NCI-H2171 treated with DMSO at 0.1 percent for 48 hours (cell line): ENCODE data around the gene CBX4.

Experiments used
- DNase-seq: peaks from one replicate; lab custom pipeline; 2025; lab: John Stamatoyannopoulos, UW

CBX4 gene

DNA sequence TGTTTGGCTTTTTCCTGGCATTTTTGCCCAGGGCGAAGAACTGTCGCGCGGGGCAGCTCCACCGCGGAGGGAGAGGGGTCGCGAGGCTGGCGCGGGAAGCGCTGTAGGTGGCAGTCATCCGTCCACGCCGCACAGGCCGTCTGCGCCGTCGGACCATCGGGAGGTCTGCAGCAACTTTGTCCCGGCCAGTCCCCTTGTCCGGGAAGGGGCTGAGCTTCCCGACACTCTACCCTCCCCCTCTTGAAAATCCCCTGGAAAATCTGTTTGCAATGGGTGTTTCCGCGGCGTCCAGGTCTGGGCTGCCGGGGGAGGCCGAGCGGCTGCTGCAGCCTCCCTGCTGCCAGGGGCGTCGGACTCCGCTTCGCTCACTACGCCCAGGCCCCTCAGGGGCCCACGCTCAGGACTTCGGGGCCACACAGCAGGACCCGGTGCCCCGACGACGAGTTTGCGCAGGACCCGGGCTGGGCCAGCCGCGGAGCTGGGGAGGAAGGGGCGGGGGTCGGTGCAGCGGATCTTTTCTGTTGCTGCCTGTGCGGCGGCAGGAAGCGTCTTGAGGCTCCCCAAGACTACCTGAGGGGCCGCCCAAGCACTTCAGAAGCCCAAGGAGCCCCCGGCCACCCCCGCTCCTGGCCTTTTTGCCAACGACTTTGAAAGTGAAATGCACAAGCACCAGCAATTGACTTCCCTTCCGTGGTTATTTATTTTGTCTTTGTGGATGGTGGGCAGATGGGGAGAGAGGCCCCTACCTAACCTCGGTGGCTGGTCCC is 2.3 kb upstream of the CBX4 start:
- no peak for DNase-seq

DNA sequence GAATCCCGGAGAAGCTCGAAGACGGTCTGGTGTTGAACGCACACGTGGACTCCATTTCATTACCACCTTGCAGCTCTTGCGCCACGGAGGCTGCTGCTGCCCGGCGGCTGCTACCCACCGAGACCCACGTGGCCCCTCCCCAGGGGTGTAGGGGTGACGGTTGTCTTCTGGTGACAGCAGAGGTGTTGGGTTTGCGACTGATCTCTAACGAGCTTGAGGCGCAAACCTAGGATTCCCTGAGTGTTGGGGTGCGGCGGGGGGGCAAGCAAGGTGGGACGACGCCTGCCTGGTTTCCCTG is 1.7 kb upstream of the CBX4 start:
- DNase-seq = no peak

DNA sequence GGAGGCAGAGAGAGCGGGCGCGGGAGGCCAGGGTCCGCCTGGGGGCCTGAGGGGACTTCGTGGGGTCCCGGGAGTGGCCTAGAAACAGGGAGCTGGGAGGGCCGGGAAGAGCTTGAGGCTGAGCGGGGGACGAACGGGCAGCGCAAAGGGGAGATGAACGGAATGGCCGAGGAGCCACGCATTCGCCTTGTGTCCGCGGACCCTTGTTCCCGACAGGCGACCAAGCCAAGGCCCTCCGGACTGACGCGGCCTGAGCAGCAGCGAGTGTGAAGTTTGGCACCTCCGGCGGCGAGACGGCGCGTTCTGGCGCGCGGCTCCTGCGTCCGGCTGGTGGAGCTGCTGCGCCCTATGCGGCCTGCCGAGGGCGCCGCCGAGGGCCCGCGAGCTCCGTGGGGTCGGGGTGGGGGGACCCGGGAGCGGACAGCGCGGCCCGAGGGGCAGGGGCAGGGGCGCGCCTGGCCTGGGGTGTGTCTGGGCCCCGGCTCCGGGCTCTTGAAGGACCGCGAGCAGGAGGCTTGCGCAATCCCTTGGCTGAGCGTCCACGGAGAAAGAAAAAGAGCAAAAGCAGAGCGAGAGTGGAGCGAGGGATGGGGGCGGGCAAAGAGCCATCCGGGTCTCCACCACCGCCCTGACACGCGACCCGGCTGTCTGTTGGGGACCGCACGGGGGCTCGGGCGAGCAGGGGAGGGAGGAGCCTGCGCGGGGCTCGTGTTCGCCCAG is 1.2 kb upstream of the CBX4 start:
- no peak for DNase-seq

DNA sequence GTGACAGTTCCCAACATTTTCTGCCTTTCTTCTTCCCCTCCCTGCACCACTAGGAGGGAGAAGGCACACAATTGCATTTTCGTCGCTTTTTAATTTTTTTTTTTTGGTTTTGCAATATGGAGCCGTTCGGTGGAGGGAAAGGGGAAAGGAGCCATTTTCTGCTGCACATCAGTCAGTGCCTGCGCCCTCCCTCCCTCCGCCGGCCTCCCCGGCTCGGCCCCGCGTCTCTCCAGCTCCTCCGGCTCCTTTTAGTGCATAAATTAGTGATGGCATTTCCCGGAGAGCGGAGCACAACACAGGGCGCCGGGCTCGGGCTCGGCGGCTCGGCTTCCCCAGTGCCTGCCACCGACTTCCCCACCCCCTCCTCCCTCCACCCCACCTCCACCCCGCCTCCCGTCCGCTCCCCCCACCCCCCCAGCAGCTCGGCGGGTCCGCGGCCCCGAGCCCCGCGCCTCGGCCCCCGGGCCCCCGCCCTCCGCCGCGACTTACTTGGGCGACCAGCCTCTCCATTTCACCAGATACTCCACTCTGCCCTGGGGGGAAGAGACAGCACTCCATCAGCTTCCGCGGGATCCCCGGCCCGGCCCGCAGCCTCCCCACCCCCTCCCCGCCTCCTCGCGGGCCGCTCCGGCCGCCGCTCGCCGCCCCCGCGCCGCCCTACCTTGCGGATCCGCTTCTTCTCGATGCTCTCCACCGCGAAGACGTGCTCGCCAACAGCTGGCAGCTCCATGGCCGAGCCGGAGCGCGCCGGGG is 542 bp downstream of the CBX4 start:
- peak; percentile 72 for DNase-seq

DNA sequence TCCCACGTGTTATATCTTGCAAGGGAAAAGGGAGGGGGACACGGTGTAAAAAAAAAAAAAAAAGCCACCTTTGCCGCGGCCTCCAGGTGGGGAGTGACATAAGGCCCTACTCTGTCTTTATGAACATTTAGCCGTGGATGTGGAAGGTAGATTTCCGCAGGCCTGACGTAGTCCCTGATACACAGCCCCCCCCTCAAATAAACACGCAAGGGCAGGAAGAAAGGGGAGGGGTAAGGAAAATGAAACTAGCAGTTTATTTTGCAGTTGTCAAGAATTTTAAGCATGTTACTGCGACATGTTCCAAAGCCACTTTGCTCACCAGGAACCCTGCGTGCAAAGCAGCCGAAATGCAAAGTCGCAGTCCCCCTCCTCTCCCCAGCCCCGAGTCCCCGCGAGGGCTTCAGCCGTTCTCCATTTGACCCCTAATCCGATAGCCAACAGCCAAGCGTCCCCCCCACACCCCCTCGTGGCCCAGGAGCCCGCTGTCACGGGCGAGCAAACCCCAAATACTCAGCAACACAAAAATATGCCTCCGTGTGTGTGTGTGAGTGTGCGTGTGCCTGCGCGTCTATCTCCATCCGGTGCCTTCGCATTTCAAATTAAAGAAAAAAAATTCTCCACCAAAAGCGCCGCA is 1.2 kb downstream of the CBX4 start:
- peak; percentile 45 for DNase-seq

DNA sequence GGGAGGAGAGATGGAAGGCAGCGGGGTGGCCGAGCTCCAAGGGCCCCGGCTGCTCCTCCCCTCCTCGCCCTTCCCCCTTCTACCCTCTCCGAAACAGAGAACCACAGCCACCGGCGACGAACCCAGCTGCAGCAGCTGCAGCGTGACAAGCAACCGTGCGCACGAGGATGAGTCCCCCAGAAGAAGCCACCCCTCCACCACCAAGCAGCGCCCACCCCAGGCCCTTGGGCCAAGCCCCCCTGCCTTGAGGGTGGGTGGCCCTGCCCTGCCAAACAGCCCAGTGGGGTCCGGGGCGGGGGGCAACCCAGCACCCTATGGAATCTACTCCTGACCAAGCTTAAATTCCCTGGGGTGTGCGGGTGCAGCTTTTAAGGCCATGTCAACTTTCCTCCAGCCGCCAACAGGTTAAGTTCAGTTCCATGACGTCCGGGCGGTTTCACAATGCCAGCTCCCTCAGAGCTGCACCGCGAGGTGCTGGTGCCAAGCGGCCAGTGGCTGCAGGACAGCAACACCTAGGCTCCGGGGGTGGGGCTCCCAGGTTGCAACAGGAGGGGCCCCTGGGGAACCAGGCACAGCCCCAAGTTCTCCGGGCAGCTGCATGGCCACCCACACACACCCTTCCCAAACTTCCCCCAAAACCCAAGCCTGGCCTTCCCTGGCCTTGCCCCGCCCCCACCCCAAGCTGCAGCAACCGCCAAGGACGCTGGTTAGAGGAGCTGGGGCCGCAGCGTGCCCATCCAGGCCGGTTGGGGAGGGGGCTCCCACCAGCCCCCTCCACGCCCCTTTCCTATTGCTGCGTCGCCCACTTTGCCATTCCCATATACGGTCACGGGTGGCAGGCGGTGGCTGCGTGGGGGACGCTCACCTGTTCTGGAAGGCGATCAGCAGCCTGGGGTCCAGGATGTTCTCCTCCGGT is 2.0 kb downstream of the CBX4 start:
- DNase-seq = peak; percentile 70

DNA sequence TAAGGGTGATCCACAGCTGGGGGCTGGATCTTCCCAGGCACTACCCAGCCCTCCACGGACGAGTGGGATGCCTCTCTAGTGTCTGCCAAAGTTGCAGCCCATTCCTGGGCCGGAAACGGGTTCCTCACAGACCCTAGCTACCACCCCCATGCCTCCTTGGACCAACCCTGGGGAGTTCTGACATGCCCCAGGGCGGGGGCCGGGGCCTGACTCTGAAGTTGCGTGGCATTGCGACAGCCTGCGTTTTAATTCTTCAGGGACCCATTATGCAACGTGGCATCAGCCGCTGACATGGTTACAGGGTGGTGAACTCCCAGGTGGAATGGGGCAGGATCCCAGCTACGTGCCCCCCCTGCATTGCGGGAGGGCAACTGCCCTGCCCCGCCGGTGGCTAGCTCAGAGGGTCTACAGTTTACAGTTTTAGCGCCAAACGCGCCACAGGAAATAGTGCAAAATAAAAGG is 2.7 kb downstream of the CBX4 start:
- peak; percentile 70 for DNase-seq

DNA sequence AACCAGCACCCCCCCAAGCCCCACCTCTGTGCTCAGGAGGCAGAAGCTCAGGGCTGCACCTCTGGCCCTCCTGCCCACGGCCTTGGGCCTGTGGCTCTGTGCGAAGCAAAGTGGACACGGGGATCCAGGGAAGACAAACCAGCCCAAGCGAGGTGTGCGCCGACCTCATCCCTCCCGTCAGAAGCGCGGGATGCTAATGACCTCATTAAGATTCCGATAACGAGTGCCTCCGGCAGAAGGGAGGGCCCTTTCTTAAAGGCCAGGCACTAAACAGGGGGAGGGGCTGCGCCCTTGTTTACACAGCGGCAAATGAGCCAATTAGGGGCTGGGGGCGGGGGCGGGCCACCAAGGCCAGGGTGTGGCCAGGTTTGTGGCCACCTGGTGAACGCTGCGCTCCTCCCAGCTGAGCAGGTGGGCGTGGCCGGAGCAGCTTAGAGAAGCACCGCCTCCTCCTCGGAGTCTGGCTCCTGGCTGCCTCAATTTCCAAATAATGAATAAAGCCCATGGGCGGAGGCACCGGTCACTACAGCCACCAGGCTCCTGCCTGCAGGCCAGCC is 3.2 kb downstream of the CBX4 start:
- peak; percentile 53 for DNase-seq

DNA sequence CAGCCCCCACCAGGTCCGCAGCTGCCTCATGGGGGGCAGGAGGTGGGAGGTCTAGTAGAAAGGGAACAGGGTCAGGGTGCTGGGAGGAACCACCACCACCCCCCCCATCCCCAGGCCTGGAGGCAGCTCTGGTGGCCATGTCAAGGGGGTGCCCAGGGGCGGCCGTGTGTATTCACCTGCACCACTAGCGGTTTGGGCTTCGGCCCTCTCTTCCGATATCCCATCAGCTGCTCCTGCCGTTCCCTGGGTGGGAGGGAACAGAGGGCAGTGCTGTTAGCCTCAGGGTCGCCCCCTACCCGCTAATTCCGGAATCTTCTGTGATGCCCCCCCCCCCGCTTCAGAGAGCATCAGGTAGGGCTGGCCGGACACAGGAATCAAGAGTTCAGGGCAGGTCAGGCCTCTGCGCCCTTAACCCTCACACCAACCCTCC is 3.8 kb downstream of the CBX4 start:
- DNase-seq = no peak

DNA sequence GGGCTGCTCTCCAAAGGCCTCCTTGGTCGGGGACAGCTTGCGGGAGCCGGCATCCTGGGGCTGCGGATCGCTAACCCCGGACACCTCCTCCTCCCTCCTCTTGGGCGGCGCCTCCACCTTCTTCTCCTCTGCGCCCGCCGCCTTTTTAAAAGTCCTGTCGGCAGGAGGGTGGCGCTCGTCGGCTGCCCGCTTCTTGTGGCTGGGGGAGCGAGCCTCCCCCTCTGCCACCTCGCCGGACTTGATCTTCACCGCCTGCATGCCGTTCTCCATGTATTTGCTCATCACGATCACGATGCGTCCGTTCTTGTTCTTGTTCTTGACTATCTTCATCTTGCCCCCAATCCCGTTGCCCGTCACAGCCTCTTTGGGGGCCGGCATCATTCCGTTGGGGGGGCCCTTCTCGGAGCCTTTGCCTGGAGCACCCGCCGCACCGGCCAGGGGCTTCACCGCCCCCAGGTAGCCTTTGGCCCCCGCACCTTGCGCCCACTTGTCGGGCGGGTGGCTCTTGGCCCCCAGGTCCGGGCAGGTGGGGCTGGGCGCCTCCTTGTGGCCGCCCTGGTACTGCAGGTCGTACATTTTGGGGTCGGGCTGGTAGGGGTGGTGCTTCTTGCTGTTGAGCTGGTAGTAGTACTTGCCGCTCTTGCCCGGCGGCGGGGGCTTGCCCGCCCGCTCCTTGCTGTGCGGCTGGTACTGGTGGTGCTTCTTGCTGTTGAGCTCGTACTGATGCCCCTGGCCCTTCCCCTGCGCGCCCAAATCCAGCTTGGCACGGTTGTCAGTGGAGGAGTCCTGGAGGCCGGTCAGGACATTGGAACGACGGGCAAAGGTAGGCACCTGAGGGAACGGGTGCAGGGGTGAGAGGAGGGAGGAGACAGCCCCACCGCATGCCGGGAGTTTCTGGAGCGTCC is 4.4 kb downstream of the CBX4 start:
- no peak for DNase-seq

DNA sequence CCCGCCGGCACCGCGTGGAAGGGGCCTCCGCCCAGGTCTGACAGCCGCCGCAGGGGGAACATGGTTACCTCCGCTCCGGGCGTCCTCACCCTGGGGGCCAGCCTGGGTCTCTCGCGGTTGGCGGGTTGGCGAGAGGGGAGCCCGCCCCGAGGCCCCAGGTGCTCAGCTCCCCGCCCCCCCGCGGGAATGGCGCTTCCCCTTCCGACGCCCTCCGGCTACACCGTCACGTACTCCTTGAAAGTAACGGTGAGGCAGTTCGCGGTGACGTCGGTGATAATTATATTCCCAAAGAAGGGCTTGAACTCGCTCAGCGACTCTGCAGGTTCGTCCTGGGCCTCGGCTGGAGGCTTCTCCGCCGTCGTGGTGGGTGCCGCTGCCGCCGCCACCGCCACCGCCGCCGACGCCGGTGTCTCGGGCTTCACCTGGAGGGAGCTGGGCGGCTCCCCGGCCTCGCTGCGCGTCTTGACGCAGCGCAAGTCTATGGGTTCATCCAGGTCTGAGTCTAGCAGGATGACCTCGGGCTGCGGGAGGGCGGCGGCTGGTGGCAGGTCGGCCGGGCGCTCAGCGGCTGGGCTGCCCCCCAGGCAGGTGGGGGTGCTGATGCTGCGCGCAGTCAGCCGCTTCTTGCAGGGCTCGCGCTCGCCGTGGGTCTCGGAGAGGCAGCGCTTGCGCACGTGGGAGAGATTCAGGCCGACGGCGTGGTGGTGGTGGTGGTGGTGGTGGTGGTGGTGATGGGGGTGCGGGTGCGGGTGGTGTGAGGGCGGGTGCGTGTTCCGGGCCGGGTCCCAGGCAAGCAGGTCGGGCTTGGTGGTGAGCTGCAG is 5.3 kb downstream of the CBX4 start:
- DNase-seq = no peak

DNA sequence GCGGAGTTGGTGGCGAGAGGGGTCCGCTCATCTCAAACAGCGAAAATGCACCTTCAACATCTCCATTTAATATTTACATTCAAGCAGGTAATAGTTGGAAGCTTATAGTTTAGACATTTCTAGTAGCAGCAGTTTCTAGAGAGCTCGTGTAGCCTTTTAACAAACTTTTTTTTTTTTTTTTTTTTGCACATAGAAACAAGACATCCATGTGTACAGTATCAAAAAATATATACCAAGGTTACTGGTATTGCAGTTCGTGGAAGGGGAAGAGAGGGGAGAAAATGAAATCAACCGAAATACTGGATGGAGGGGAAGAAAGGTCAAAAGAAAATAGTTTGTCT is 6.2 kb downstream of the CBX4 start:
- DNase-seq = no peak

DNA sequence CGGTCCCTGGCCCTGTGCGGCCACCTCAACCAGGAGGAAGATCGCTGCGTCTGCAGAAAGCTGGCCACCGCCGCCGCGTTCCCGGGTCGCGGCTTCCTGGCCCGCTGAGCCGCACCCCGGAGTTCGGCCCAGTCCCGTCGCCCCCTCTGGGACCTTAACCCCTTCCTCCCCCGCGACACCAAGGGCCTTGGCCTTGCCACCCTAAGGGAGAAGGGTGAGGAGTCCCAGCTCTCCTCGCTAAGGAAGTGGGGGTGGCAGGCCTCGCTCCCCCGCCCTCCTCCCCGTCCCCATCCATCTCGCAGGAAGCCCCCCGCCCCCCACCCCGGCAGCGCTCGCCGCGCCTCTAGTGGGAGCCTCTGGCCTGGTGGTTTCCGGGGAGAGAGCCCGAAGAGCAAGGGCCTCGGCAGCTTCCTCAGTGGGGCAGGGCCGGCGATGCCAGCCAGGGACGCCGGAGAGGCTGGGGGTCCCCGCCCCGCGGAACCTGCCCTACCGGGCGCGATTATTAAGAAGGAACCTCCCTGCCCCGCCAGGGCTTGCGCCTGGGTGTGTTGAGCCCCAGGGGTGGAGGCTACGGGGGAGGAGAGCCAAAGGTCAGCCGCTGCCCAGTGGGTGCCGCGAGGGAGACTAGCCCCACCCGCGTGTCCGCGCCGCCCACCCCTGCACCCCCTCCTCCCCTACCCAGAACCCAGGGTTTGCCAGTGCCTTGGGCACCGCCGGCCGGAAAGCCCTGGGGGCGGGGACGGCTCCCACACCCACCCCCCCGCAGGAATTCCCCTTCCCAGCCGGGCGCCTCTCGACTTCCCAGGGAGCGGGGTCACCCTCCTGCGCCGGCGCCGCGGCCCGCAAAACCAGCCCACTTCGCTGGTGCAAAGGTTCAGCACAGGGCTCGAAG is 6.8 kb downstream of the CBX4 start:
- DNase-seq = no peak

DNA sequence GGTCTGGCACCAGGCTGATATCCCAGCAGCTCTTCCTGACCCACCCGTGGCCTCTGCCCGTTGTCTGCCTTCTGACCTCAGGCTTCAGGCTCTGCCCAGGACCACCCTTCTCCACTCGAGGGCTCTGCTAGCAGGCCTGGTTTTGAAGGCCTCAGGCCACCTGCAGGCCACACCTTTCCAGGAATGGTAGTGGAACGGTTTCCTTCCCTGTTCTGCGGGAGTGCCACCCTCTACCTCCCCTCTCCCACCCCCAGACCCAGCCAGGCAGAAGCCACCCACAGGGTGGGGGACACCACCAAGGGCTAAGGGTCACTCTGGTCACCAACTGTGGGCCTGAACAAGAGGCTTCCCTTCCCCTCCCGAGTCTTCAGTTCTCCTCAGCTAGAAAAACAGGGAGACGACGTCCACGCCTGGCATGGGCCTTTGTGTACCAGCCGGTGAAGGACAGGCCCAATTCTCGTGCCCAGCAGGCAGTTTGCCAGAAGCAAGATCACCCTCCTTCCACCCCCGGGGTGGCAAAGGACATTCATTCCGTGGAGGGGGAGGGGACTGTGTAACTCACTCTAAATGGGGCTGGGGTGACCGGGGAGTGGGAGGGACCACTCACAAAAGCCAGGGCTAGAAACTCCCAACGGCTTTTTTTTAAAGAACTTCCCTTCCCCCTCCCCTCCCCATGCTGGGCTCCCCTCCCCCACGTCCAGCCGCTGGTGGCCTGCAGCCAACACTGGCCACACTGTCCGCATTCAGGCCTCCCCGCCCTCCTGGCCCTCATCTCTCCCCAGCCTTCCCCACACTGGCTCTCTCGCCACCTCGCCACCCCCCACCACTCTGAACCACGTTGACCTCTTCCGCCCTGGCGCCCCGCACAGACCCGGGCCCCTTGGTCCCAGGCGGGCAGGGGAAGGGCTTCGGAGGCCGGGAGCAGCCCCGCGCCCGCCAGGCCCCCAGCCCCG is 7.7 kb downstream of the CBX4 start:
- no peak for DNase-seq

DNA sequence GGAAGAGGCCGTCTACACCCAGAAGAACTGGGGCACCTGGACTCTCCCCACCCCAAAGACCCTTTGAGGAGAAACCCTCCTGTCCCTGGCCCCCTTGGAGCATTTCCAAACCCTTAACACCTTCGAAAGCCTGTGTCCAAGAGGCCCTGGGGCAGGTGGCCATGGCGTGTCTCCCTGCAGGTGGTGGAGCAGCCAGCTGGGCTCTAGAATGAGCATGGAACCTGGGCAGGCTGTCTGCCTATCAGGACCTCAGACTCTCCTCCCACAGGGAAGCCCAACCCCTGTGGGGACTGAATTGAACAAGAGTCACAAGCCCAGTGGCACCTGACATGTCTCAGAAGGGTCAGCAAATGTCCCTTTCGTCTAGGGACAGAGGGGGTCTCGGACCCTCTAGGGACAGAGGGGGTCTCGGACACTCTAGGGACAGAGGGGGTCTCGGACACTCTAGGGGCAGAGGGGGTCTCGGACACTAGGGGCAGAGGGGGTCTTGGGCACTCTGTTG is 8.4 kb downstream of the CBX4 start:
- DNase-seq = no peak

DNA sequence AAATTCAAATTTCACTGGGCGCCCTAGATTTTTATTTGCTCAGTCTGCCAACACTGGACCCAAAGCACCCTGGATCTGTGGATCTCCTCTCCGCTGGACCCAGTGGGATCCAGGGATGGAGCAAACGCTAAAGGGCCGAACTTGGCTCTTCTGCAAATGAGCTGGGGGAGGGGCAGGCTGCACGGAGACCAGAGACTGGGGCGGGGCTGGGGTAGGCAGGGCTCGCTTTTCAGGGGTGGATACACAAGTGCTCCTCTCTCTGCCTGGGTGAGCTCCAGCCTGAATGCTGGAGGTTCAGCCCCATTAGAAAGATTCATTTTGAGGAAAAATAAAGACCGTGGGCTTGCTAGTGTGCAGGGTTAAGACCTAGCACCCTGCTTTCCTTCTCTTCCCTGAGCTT is 8.9 kb downstream of the CBX4 start:
- no peak for DNase-seq

DNA sequence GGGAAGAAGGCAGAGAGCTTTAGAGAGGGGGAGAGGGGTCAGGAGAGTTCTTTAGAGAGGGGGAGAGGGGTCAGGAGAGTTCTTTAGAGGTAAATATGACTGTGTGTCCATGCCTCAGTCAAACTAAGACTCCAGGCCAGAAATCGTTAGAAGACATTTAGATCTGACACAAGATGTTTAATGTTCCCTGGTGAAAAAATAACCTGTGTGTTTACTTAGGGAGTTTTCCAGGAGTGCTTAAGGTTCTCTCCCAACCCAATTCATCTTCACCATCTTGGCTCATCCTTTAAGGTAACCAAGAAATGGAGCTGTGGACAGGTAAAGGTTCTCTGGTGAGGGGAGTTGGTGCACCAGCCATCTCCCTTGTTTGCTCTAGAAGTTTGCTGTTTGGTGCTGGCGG is 9.8 kb downstream of the CBX4 start:
- DNase-seq = no peak
